Testis (tissue), 3 donors: Measurements from ENCODE around the gene RELA. TPM values are rescaled to one million over a fixed set of nuclear protein-coding genes. Genes with fewer than 3 reads are reported as not detected.

Experiments
- DNase-seq: peaks from one replicate; pipeline ENCODE4 v3.0.0-alpha.2; 2019
- H3K27ac ChIP-seq, 2 donors: fragments of 200-600 bp; sonication (generic); one replicate each; pipeline ENCODE4 v1.5.1; 2019
- H3K27me3 ChIP-seq: fragments of 200-600 bp; sonication (generic); one replicate; pipeline ENCODE4 v1.5.1; 2019
- H3K36me3 ChIP-seq: fragments of 200-600 bp; sonication (generic); one replicate; pipeline ENCODE4 v1.5.1; 2017; ENCODE audit warnings: low read depth; ENCODE audit errors: missing control alignments
- H3K4me1 ChIP-seq: fragments of 200-600 bp; sonication (generic); one replicate; pipeline ENCODE4 v1.5.1; 2019
- H3K4me3 ChIP-seq, 2 donors: fragments of 200-600 bp; sonication (generic); one replicate each; pipeline ENCODE4 v1.5.1; 2017 to 2019
- H3K9me3 ChIP-seq: fragments of 200-600 bp; sonication (generic); one replicate; pipeline ENCODE4 v1.5.1; 2017
- CTCF ChIP-seq, 3 experiments: fragments of 450-650 bp in 2 of 3; fragments of 200-600 bp in 1 of 3; sonication (generic) in 1 of 3; IDR thresholded peaks; one replicate each; pipeline ENCODE4 v1.5.1; 2016 to 2019; ENCODE audit warnings: antibody characterized with exemption in 3 of 3, mild to moderate bottlenecking in 2 of 3, moderate library complexity in 1 of 3
- POLR2A ChIP-seq: fragments of 450-650 bp; IDR thresholded peaks from one replicate; pipeline ENCODE4 v1.6.1; 2017; ENCODE audit warnings: antibody characterized with exemption, mild to moderate bottlenecking, moderate library complexity
- WGBS, 2 donors: methylation state at CpG; one replicate each; pipeline ENCODE4 v1.1.5; 2018; 5-methylcytosine and 5-hydroxymethylcytosine counted together
- intact Hi-C: fragments of 100-400 bp; cut with DNase I; formaldehyde crosslinking; loops from one replicate; pipeline ENCODE4 v1.15.1; 2023; ENCODE audit warnings: low total_unique reads
- polyA plus RNA-seq: library from polyadenylated mRNA; stranded (reverse); fragments of 350-450 nt; fragmentation: Illumina TruSeq; extraction: RNeasy Lipid Tissue Mini Kit (QIAGEN cat#74804); gene quantifications from one replicate; pipeline ENCODE4 v1.2.3, GENCODE V29; 2014; ENCODE audit warnings: low read depth, low replicate concordance; ENCODE audit not compliant: insufficient read depth
- total RNA-seq, 2 donors: library from RNA; depleted of rRNA; stranded (reverse); fragments of >200 nt; gene quantifications; one replicate each; pipeline ENCODE4 v1.2.3, GENCODE V29; 2016

RELA gene
- total and polyA plus RNA-seq, 3 donors from 2014 or later = 47.5 to 82.0 (median 64.9) TPM

GRCh38 chr11:65649656-65650546 lies 12.8 kb downstream of the RELA start:
- Histone ChIP-seq H3K4me3 (no peak overlapping the region), H3K36me3 (no peaks in the 10 kb centered on the region), H3K27ac (no peak overlapping the region), H3K27me3 (no peaks in the 10 kb centered on the region), H3K4me1 (peaks cover 21% of the 10 kb centered on the region), H3K9me3 (no peaks in the 10 kb centered on the region)
- intact Hi-C loops = no loop called here
- 90% methylated on average over 16 of the region's 16 CpGs; no CpG with 5 or more reads in 1 of the 2 donors for WGBS, 2 donors
- no peak for DNase-seq
- TF ChIP-seq POLR2A (no peak), CTCF (IDR thresholded peaks at IDR 0.05) (no peak)

- Histone ChIP-seq H3K36me3 (no peaks in the 10 kb centered on the region), H3K4me1 (peaks cover 19% of the 10 kb centered on the region), H3K4me3 (no peak overlapping the region), H3K27me3 (no peaks in the 10 kb centered on the region), H3K9me3 (no peaks in the 10 kb centered on the region), H3K27ac (no peak overlapping the region)
- WGBS, 2 donors = 71 to 78% methylated on average over 5 to 12 of the region's 12 CpGs
- DNase-seq = no peak
- TF ChIP-seq CTCF (IDR thresholded peaks at IDR 0.05) (no peak), POLR2A (no peak)
- intact Hi-C loops = no loop called here
Observed at GRCh38 chr11:65648997-65649493, 13.7 kb downstream of the RELA start.

- no peaks in the 10 kb centered on the region for H3K9me3 ChIP-seq
- intact Hi-C loops = no loop called here
- no peaks in the 10 kb centered on the region for H3K36me3 ChIP-seq
- peaks cover 6% of the 10 kb centered on the region for H3K4me1 ChIP-seq
- 39 to 57% methylated on average over 29 to 81 of the region's 87 CpGs for WGBS, 2 donors
- no peaks in the 10 kb centered on the region for H3K27me3 ChIP-seq
- no peak overlapping the region for H3K27ac ChIP-seq
- peak overlapping the region; percentile 37 to 43 for H3K4me3 ChIP-seq
- no peak for TF ChIP-seq POLR2A
- TF ChIP-seq CTCF (IDR thresholded peaks at IDR 0.05) = no peak
- DNase-seq = no peak
Observed at GRCh38 chr11:65646958-65647701, 15.6 kb downstream of the RELA start.

- Histone ChIP-seq H3K4me1 (no peaks in the 10 kb centered on the region), H3K36me3 (no peaks in the 10 kb centered on the region), H3K27ac (no peak overlapping the region), H3K27me3 (no peaks in the 10 kb centered on the region), H3K4me3 (peak overlapping the region; percentile 37 to 43), H3K9me3 (no peaks in the 10 kb centered on the region)
- no peak for DNase-seq
- TF ChIP-seq CTCF (IDR thresholded peaks at IDR 0.05) (no peak), POLR2A (no peak)
- intact Hi-C loops = no loop called here
- WGBS, 2 donors = 74% methylated on average over 10 to 57 of the region's 68 CpGs
Observed at GRCh38 chr11:65646288-65646957, 16.3 kb downstream of the RELA start.
